ENCODE results near the gene PAGR1. TPM values are rescaled to one million over a fixed set of nuclear protein-coding genes. Genes with fewer than 3 reads are reported as not detected.
A peak's percentile ranks its signal among the peaks of the same experiment; 100 is the strongest.

PAGR1 gene
- total and polyA plus RNA-seq, 2 of the 4 experiments (the other 2 are of a cell fraction) = 10.6 to 22.1 TPM

- H3K9ac ChIP-seq (ENCODE audit: low read depth, low read length) = peak overlapping the region; percentile 61
- no peak for DNase-seq
These were observed 775 bp upstream of the PAGR1 start for GRCh38 chr16:29815032-29815721.

More at GRCh38 chr16:29815032-29815721, 775 bp upstream of the PAGR1 start:
- BruUV-seq (replicated peaks) = no TSS peak
- Histone ChIP-seq H3K9me3 (ENCODE audit: control insufficient read depth, insufficient read depth, low read length) (no peaks in the 10 kb centered on the region), H4K8ac (ENCODE audit: low read depth in 2 of 2, low read length in 2 of 2) (peak overlapping the region; percentile 6 to 81; a peak in 3 of 4 replicates), H3K27me3 (ENCODE audit: control insufficient read depth, insufficient read depth, low read length) (no peaks in the 10 kb centered on the region), H3K36me3 (ENCODE audit: control insufficient read depth, insufficient read depth, low read length) (peaks cover 8% of the 10 kb centered on the region), H2AK5ac (ENCODE audit: low read depth, low read length) (peak overlapping the region; percentile 84), H3K23ac (ENCODE audit: low read depth, low read length) (peak overlapping the region; percentile 65), H3K14ac (replicated peaks; ENCODE audit: low read depth, low read length) (peak overlapping the region; percentile 71), H3K4me3 (ENCODE audit: insufficient read depth, low read depth, low read length) (peak overlapping the region; percentile 17), H2BK20ac (ENCODE audit: low read depth, low read length) (peak overlapping the region; percentile 58; the same call in 1 of the 2 replicates), H3K18ac (ENCODE audit: low read depth, low read length) (no peak overlapping the region), H2BK120ac (ENCODE audit: low read depth, low read length) (peak overlapping the region; percentile 75), H2BK5ac (ENCODE audit: low read depth, low read length, poor library complexity, severe bottlenecking) (peak overlapping the region; percentile 77), H3K9me1 (ENCODE audit: insufficient read depth, low read length) (peaks cover 9% of the 10 kb centered on the region), H3K56ac (ENCODE audit: extremely low read depth, insufficient read depth, low read length) (peak overlapping the region; percentile 38), H3K4me2 (ENCODE audit: low read depth, low read length) (peak overlapping the region; percentile 74), H4K91ac (ENCODE audit: insufficient read depth, low read depth, low read length) (peak overlapping the region; percentile 61; the same call in 1 of the 2 replicates), H2AFZ (replicated peaks; ENCODE audit: low read length, poor library complexity) (peak overlapping the region; percentile 83), H2AK9ac (replicated peaks; ENCODE audit: low read depth, low read length, poor library complexity) (peak overlapping the region; percentile 96), H4K20me1 (ENCODE audit: insufficient read depth, low read length) (peaks cover 14% of the 10 kb centered on the region), H3K4ac (ENCODE audit: low read depth, low read length) (peak overlapping the region; percentile 72), H3K79me1 (ENCODE audit: low read depth in 1 of 2, low read length in 2 of 2) (peaks cover 18 to 62% of the 10 kb centered on the region in 2 experiments), H4K5ac (ENCODE audit: low read depth, low read length) (peak overlapping the region; percentile 51), H3K4me1 (ENCODE audit: control insufficient read depth, insufficient read depth, low read length) (peaks cover 21% of the 10 kb centered on the region), H2BK15ac (ENCODE audit: low read depth, low read length) (no peak overlapping the region; the same call in 2 of the 3 replicates), H3K27ac (ENCODE audit: insufficient read depth, low read length) (peak overlapping the region; percentile 71)
- dilution Hi-C loops (cut with HindIII; ENCODE audit: low sequenced_read_pairs, unreplicated experiment) = no loop called here
- ATAC-seq (ENCODE audit: low read depth) = no peak
- TF ChIP-seq POLR2A (IDR thresholded peaks at IDR 0.05; ENCODE audit: low read depth, low read length) (no peak), MXI1 (IDR thresholded peaks at IDR 0.05; ENCODE audit: borderline replicate concordance, low read depth, low read length) (peak; percentile 10; the same call in 1 of the 2 replicates), SMC3 (IDR thresholded peaks at IDR 0.05; ENCODE audit: low read depth, low read length) (no peak), CTCF (conservative IDR thresholded peaks at IDR 0.05; ENCODE audit: low read depth, low read length) (no peak), MAZ (IDR thresholded peaks at IDR 0.05; ENCODE audit: borderline replicate concordance, low read depth, low read length) (no peak), CEBPB (IDR thresholded peaks at IDR 0.05; ENCODE audit: low read depth, low read length) (no peak), ELK1 (IDR thresholded peaks at IDR 0.05; ENCODE audit: borderline replicate concordance, low read depth, low read length) (no peak), NFE2L2 (IDR thresholded peaks at IDR 0.05; ENCODE audit: low read depth, low read length) (no peak), BHLHE40 (IDR thresholded peaks at IDR 0.05; ENCODE audit: low read depth, low read length) (peak; percentile 76)
- WGBS, 2 experiments (ENCODE audit: extremely low coverage in 2 of 2, insufficient read length in 1 of 2) = 17% methylated on average over 3 of the region's 39 CpGs; no CpG with 5 or more reads in 1 of the 2 experiments
- POLR2A ChIA-PET (ENCODE audit: unreplicated experiment) = interaction anchor here (0.7 kb wide), 1 partner anchor 51 kb away, joined by 15 read pairs; no protein-coding TSS in a partner anchor
- in situ Hi-C loops (cut with MboI; ENCODE audit: low sequenced_read_pairs) = no loop called here
- CTCF ChIA-PET = interaction anchor here (0.5 to 2.1 kb wide), 8 partner anchors 8 to 198 kb away, joined by 3 to 10 read pairs (median 4); partner anchors contain the start of genes HIRIP3 and INO80E
- intact Hi-C loops (cut with micrococcal nuclease) = loop anchor here (5.0 kb wide), 1 partner anchor 207 kb away; the partner anchor contains the start of gene C16orf92
